DND-41 (cell line): ENCODE data around the gene USP24.

ENCODE experiments used
- ATAC-seq: fragments of 200-7000 bp; cut with Tn5 transposase; 3 replicates; pipeline ENCODE4 v1.9.1; 2021; ENCODE audit warnings: low read depth; ENCODE audit not compliant: insufficient read depth
- DNase-seq: peaks from one replicate; pipeline ENCODE4 v3.0.0-alpha.2; 2020
- H2AFZ ChIP-seq: 2 replicates; pipeline ENCODE4 v1.6.0; 2012; ENCODE audit warnings: low read depth, low read length
- H3K27ac ChIP-seq: 2 replicates; pipeline ENCODE4 v1.5.1; 2012; ENCODE audit warnings: low read length, inconsistent platforms
- H3K27me3 ChIP-seq: fragments of 200-600 bp; sonication (generic); 2 replicates; pipeline ENCODE4 v1.6.0; 2012; ENCODE audit warnings: low read length, mild to moderate bottlenecking, inconsistent platforms; ENCODE audit not compliant: insufficient read depth, poor library complexity
- H3K36me3 ChIP-seq: 2 replicates; pipeline ENCODE4 v1.5.1; 2012; ENCODE audit warnings: low read length, inconsistent platforms; ENCODE audit not compliant: insufficient read depth
- H3K4me1 ChIP-seq: 2 replicates; pipeline ENCODE4 v1.5.1; 2012; ENCODE audit warnings: mild to moderate bottlenecking, low read length; ENCODE audit not compliant: insufficient read depth
- H3K4me2 ChIP-seq: 2 replicates; pipeline ENCODE4 v1.6.0; 2012; ENCODE audit warnings: mild to moderate bottlenecking, moderate library complexity, low read length, inconsistent platforms; ENCODE audit not compliant: insufficient read depth
- H3K4me3 ChIP-seq, 2 experiments: fragments of 200-600 bp in 1 of 2; shearing (Covaris generic) in 1 of 2; 2 replicates each; pipeline ENCODE4 v1.5.1; 2012 to 2016; ENCODE audit warnings: inconsistent platforms in 2 of 2, low read length in 2 of 2, mild to moderate bottlenecking in 2 of 2, low read depth in 1 of 2, moderate library complexity in 1 of 2
- H3K79me2 ChIP-seq: 2 replicates; pipeline ENCODE4 v1.6.0; 2012; ENCODE audit warnings: low read length, inconsistent platforms; ENCODE audit not compliant: insufficient read depth
- H3K9ac ChIP-seq: 2 replicates; pipeline ENCODE4 v1.6.0; 2012; ENCODE audit warnings: low read depth, mild to moderate bottlenecking, inconsistent platforms, low read length, moderate library complexity
- H3K9me3 ChIP-seq: 2 replicates; pipeline ENCODE4 v1.5.1; 2012; ENCODE audit warnings: low read length, moderate library complexity, mild to moderate bottlenecking, inconsistent platforms; ENCODE audit not compliant: insufficient read depth, severe bottlenecking
- H4K20me1 ChIP-seq: 2 replicates; pipeline ENCODE4 v1.6.0; 2012; ENCODE audit warnings: low read length; ENCODE audit not compliant: insufficient read depth
- EZH2 ChIP-seq: IDR thresholded peaks from 3 replicates; pipeline ENCODE4 v1.6.1; 2012; ENCODE audit warnings: borderline replicate concordance, low read depth, mild to moderate bottlenecking, moderate library complexity, low read length, inconsistent platforms; ENCODE audit not compliant: severe bottlenecking
- TF ChIP-seq, protein P1 (sequence below): IDR thresholded peaks from 2 replicates; pipeline ENCODE4 v1.5.1; 2012; ENCODE audit warnings: borderline replicate concordance, low read length, moderate library complexity, mild to moderate bottlenecking; ENCODE audit not compliant: poor library complexity, severe bottlenecking; ENCODE audit errors: extremely low read depth

USP24 gene

DNA sequence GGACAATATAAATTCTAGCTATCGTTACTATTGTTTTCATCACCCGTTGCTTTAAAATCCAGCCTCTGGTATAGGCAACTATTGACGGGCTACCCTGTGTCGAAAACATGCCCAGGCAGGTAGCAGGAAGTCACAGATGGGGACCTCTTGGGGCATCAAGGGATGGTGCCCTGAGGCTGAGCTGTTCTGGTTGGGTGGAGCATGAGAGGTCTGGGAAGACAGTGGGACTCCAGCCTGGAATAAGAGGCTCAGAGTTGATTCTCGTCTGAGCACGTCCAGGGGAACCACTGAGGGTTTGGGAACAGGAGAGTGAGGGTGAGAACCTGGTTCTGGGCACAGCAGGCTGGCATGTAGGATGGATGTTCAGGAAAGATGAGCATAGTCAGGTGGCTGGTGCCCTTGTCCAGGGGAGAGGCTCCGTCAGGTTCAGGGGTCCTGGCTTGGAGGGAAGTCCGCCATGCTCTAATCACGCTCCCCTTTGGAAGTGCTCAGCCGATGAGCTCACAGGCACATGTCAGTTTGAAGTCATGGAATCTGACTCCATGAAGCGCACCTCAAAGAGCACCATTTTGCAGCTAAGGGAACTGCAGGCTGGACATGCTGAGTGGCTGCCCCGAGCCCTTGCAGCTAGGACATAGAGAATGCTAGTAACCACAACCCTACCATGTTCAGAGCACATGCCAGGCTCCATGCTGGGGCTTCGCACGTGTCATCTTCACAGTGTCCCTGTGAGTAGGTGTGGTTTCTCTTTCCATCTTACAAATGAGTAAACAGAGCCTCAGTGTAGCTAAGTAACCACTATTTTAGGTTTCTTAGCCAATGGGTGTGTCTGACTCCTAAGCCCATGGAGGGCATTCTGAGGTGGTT, 154.8 kb downstream of the USP24 start:
- no peak; the same call in 2 of the 3 replicates for ATAC-seq
- Histone ChIP-seq H3K4me1 (no peaks in the 10 kb centered on the region), H3K4me2 (no peak overlapping the region), H2AFZ (no peak overlapping the region), H3K4me3 (no peak overlapping the region), H3K9ac (no peak overlapping the region), H3K79me2 (no peaks in the 10 kb centered on the region), H3K36me3 (no peaks in the 10 kb centered on the region), H4K20me1 (no peaks in the 10 kb centered on the region), H3K27ac (no peak overlapping the region), H3K27me3 (no peaks in the 10 kb centered on the region), H3K9me3 (no peaks in the 10 kb centered on the region)
- no peak for DNase-seq
- TF ChIP-seq, protein P1, sequence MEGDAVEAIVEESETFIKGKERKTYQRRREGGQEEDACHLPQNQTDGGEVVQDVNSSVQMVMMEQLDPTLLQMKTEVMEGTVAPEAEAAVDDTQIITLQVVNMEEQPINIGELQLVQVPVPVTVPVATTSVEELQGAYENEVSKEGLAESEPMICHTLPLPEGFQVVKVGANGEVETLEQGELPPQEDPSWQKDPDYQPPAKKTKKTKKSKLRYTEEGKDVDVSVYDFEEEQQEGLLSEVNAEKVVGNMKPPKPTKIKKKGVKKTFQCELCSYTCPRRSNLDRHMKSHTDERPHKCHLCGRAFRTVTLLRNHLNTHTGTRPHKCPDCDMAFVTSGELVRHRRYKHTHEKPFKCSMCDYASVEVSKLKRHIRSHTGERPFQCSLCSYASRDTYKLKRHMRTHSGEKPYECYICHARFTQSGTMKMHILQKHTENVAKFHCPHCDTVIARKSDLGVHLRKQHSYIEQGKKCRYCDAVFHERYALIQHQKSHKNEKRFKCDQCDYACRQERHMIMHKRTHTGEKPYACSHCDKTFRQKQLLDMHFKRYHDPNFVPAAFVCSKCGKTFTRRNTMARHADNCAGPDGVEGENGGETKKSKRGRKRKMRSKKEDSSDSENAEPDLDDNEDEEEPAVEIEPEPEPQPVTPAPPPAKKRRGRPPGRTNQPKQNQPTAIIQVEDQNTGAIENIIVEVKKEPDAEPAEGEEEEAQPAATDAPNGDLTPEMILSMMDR, result no peak
- TF ChIP-seq EZH2, result no peak

DNA sequence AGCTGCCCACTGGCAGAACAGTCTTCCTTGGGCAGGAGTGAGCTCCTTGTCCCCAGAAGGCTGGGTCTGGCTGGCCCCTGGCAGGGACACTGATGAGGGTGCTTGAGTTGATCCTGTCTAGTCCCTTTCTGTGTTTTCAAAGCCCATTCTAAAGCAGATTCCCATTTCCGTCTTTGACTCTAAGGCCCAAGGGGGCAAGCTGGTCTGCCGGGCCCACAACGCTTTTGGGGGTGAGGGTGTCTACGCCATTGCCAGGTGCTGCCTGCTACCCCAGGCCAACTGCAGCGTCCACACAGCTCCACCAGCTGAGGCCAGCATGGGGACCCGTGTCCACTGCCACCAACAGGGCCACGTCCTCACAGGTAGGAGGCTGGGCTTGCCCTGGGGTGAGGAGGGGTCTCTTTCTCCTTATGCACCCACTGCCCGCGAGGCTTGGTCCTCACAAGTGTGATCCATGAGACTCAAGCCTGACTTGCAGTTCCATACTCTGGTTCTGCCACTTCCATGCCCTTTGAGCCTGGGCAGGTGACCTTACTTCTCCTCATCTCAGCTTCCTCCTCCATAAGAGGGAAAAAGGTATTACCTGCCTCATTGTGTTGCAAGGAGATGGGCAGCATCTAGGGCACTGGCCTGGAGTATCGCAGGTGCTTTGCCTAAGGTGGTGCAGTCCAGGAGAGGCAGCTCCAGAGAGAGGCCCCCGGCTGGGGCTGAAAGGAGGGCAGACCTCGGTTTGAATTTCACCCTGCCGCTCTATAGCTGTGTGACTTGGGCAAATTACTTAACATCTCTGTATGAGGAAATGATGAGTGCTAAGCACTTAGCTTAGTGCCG, 155.6 kb downstream of the USP24 start:
- Histone ChIP-seq H3K9me3 (no peaks in the 10 kb centered on the region), H3K4me1 (no peaks in the 10 kb centered on the region), H3K36me3 (no peaks in the 10 kb centered on the region), H2AFZ (no peak overlapping the region), H3K4me3 (no peak overlapping the region), H4K20me1 (no peaks in the 10 kb centered on the region), H3K9ac (no peak overlapping the region), H3K27ac (no peak overlapping the region), H3K27me3 (no peaks in the 10 kb centered on the region), H3K79me2 (no peaks in the 10 kb centered on the region), H3K4me2 (no peak overlapping the region)
- DNase-seq (no peak), ATAC-seq (no peak)
- TF ChIP-seq EZH2, result no peak
- TF ChIP-seq, protein P1, result no peak

DNA sequence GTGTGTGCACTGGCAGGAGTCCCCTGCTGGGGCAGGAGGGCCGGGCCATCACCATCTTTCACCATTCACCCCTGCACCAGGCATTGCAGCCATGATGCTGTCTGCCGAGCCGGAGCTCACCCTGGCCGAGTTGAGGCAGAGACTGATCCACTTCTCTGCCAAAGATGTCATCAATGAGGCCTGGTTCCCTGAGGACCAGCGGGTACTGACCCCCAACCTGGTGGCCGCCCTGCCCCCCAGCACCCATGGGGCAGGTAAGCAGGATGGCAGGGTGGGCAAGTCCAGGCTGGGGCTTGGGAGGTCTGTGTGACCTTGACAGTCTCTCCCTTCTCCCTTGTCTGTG, 157.2 kb downstream of the USP24 start:
- Histone ChIP-seq H3K79me2 (no peaks in the 10 kb centered on the region), H3K27me3 (no peaks in the 10 kb centered on the region), H3K27ac (no peak overlapping the region), H3K4me3 (no peak overlapping the region), H3K36me3 (no peaks in the 10 kb centered on the region), H2AFZ (no peak overlapping the region), H4K20me1 (no peaks in the 10 kb centered on the region), H3K4me1 (no peaks in the 10 kb centered on the region), H3K9me3 (no peaks in the 10 kb centered on the region), H3K9ac (no peak overlapping the region), H3K4me2 (no peak overlapping the region)
- ATAC-seq, result no peak
- TF ChIP-seq, protein P1, result no peak
- no peak for TF ChIP-seq EZH2
- DNase-seq, result no peak
